NCI-H524 treated with DMSO at 0.1 percent for 48 hours (cell line): Measurements from ENCODE around the gene PRDM16.

Source experiments
- DNase-seq: peaks from one replicate; lab custom pipeline; 2025; lab: John Stamatoyannopoulos, UW

Gene PRDM16

GRCh38 chr1:3373700-3374405, 304.9 kb downstream of the PRDM16 start:
- DNase-seq, result no peak

GRCh38 chr1:3375245-3375644, 306.2 kb downstream of the PRDM16 start:
- no peak for DNase-seq

GRCh38 chr1:3377166-3377565, 308.2 kb downstream of the PRDM16 start:
- no peak for DNase-seq

GRCh38 chr1:3377604-3378279, 308.7 kb downstream of the PRDM16 start:
- no peak for DNase-seq

GRCh38 chr1:3378411-3379208, 309.6 kb downstream of the PRDM16 start:
- no peak for DNase-seq

- no peak for DNase-seq
Measured at GRCh38 chr1:3379934-3380333, 310.9 kb downstream of the PRDM16 start.

GRCh38 chr1:3380469-3380868, 311.5 kb downstream of the PRDM16 start:
- no peak for DNase-seq

- DNase-seq, result no peak
Measured at GRCh38 chr1:3381901-3382300, 312.9 kb downstream of the PRDM16 start.

GRCh38 chr1:3382326-3383057, 313.5 kb downstream of the PRDM16 start:
- no peak for DNase-seq

- DNase-seq, result no peak
Measured at GRCh38 chr1:3383679-3384078, 314.7 kb downstream of the PRDM16 start.

GRCh38 chr1:3384407-3384806, 315.4 kb downstream of the PRDM16 start:
- no peak for DNase-seq

- no peak for DNase-seq
Measured at GRCh38 chr1:3386205-3387002, 317.4 kb downstream of the PRDM16 start.

- DNase-seq, result no peak
Measured at GRCh38 chr1:3387401-3387800, 318.4 kb downstream of the PRDM16 start.

- no peak for DNase-seq
Measured at GRCh38 chr1:3389093-3389833, 320.3 kb downstream of the PRDM16 start.

- DNase-seq, result no peak
Measured at GRCh38 chr1:3390291-3390690, 321.3 kb downstream of the PRDM16 start.

- no peak for DNase-seq
Measured at GRCh38 chr1:3391711-3392110, 322.7 kb downstream of the PRDM16 start.

- DNase-seq, result no peak
Measured at GRCh38 chr1:3393024-3393986, 324.3 kb downstream of the PRDM16 start.

GRCh38 chr1:3393987-3394920, 325.3 kb downstream of the PRDM16 start:
- no peak for DNase-seq
